Subcutaneous adipose tissue (tissue), 4 donors: Measurements from ENCODE around the gene GRK4. TPM values are rescaled to one million over a fixed set of nuclear protein-coding genes. Genes with fewer than 3 reads are reported as not detected.

ENCODE experiments used
- total RNA-seq, 4 donors: library from RNA; depleted of rRNA; stranded (reverse); fragments of >200 nt; gene quantifications; one replicate each; pipeline ENCODE4 v1.1.0, GENCODE V29; 2016
- TF ChIP-seq, protein P1 (sequence below): fragments of 450-650 bp; IDR thresholded peaks from one replicate; pipeline ENCODE4 v1.5.1; 2016; ENCODE audit warnings: low read depth, mild to moderate bottlenecking, control low read depth, antibody characterized with exemption, moderate library complexity

GRK4 gene
- total RNA-seq, 4 donors from 2014 or later = 3.1 to 7.9 (median 3.7) TPM

DNA sequence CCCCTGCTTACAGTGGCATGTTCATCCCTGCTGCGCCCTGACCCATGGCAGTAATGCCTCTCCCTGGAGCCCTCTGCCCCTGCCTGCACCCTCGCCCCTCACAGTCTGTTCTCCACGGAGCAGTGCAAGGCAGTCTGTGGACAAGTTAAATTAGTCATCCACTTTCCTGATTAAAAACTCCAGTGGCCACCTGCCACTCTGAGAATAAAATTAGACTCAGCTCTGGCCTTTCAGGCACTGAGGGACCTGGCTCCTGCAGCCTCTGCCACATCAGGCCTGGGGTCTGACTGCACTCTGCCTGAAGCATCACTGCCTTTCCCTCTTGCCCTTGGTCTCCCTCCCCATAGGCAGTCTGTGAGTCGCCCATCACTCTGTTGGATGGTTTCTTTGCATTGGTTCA lies 53.6 kb downstream of the GRK4 start:
- TF ChIP-seq, protein P1, sequence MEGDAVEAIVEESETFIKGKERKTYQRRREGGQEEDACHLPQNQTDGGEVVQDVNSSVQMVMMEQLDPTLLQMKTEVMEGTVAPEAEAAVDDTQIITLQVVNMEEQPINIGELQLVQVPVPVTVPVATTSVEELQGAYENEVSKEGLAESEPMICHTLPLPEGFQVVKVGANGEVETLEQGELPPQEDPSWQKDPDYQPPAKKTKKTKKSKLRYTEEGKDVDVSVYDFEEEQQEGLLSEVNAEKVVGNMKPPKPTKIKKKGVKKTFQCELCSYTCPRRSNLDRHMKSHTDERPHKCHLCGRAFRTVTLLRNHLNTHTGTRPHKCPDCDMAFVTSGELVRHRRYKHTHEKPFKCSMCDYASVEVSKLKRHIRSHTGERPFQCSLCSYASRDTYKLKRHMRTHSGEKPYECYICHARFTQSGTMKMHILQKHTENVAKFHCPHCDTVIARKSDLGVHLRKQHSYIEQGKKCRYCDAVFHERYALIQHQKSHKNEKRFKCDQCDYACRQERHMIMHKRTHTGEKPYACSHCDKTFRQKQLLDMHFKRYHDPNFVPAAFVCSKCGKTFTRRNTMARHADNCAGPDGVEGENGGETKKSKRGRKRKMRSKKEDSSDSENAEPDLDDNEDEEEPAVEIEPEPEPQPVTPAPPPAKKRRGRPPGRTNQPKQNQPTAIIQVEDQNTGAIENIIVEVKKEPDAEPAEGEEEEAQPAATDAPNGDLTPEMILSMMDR = no peak

DNA sequence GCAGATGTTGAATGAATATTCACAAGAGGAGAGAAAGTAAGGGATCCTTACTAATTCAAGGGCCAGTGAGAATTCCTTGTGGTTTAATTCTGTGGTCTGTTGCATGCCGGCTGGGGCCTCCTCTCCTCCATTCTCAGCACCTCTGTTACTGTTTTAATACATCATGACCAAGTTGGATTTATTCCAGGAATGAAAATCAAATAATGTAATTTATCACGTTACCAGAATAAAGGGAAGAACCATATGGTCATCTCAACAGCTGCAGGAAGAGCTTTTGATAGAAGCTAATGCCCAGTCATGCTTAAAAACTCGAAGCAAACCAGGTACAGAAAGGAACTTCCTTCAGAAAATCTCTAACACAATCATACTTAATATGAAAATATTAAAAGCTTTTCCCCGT lies 54.1 kb downstream of the GRK4 start:
- TF ChIP-seq, protein P1 = no peak

DNA sequence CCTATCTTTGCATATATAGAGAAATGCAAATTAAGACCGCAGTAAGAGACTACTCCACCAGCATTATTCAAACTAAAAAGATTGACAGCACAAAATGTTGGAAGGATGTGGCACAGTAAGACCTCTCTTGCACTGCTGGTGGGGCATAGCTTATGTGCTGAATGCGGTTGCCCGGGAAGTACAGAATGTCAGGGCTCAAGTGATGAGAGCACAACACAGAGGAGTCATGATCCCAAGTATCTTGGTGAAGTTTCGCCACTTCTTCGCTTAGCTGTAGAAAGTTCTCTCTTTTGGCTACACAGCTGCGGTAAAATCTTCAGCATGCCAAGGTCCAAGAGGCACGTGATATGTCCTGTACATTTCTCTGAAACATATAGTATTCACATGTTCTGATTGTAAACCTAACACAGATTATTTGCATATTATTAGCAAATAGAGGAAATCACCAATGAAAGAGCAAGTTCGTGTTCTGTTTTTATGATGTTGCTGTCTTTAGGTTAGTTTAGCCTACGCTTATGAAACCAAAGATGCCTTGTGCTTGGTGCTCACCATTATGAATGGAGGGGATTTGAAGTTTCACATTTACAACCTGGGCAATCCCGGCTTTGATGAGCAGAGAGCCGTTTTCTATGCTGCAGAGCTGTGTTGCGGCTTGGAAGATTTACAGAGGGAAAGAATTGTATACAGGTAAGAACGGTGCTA lies 55.9 kb downstream of the GRK4 start:
- TF ChIP-seq, protein P1 = no peak

DNA sequence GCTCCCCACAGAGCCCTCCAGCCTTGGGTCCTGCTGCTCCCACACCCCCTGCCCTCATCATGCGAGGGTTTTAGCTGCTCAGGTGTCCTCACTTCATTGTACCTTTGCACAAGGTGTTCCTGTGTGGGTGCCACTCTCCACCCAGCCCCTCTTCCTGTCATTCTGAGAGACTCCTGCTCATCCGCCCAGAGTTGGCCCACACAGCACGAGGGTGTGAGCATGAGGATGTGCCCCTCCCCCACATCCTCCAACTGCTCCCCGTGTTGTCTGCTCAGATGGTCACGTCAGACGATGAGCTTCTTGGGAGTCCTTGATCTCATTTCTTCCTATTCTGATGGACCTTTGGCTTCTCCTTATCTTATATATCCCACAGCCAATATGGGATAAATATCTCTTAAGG lies 57.8 kb downstream of the GRK4 start:
- TF ChIP-seq, protein P1 = no peak

DNA sequence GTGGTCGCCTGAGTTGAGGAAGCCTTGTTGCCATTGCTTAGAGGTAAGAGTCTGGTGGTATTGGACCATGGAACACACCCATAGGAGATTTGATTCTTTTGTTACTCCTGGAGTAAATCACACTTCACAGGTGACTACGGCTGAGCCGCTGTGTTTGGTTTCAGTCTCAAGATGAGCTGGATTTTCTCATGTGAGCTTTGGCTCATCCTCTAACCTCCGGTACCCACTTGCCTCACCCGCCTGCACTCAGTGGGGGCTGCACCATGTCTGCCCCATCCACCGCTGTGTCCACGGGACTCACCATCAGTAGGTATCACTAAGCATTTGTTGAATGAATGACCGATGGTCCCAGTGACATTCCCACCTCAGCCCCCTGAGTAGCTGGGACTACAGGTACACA lies 58.3 kb downstream of the GRK4 start:
- TF ChIP-seq, protein P1 = no peak

DNA sequence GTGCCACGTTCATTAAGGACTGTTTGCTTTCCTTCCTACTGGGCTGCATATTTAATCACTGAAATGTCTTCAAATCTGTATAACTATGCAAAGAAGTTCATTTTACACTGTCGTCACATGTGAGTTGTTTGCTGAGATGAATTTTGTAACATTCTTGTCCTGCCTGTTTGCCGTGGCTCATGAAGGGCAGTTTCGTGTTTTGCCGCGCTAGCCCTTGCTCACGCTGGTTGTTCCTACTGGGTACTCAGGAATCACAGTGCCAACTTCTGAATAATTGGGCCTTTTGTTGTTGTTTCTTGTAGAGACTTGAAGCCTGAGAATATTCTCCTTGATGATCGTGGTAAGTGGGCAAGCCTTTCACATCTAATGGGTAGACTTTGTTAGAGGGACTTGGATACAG lies 58.7 kb downstream of the GRK4 start:
- TF ChIP-seq, protein P1 = no peak

DNA sequence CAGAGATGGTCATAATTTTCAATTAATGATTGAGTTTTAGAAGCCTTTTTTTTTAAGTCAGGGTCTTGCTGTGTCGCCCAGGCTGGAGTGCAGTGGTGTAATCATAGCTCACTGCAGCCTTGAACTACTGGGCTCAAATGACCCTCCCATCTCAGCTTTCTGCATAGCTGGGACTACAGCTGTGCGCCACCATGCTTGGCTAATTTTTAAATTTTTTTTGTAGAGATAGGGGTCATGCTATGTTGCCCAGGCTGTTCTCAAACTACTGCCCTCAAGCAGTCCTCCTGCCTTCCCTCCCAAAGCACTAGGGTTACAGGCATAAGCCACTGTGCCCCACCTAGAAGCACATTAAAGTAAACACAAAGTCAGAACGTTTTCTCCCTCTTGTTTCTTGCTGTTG lies 59.3 kb downstream of the GRK4 start:
- TF ChIP-seq, protein P1 = no peak
